ENCODE measurements around the gene SCAF1.

Gene SCAF1

DNA sequence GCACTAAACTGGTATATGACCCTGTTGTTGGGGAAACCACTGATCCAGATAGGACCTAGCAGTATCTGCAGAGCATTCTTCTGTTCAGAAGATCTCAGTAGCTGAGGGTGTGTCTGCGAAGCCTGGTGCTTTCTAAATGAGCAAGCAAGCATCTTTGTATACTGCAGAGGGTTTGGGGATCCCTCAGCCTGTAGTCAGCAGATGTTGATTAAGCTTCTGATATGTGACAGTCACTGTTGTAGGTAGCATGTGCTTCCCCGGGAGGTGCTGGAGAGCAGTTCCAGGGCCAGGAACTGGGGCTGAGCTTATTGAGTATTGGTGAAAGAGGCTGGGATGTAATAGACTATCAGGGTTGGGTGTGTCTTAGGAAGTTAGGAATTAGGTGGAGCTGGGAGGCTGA, 1.5 kb downstream of the SCAF1 start:
- DNase-seq (ENCODE audit: low read depth in 2 of 2): no peak

DNA sequence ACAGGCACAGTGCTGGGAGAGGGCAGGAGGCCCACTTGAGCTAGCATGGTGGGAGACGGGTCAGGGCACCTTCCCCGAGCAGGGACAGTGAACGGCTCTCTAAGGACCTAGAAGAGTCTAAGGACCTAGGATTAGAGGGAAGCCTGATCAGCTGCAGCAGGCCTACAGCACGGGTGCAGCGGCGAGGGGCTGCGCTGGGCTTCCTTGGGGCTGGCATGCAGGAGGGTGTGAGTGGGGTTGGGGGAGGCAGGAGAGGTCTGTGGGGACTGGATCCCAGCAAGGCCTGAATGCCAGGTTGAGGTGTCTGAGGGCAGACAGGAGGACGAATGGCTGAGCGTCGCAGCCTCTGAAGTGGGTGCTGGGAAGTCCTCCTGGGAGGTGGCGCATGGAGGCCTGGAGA, 3.6 kb downstream of the SCAF1 start:
- DNase-seq (ENCODE audit: low read depth in 2 of 2): no peak

DNA sequence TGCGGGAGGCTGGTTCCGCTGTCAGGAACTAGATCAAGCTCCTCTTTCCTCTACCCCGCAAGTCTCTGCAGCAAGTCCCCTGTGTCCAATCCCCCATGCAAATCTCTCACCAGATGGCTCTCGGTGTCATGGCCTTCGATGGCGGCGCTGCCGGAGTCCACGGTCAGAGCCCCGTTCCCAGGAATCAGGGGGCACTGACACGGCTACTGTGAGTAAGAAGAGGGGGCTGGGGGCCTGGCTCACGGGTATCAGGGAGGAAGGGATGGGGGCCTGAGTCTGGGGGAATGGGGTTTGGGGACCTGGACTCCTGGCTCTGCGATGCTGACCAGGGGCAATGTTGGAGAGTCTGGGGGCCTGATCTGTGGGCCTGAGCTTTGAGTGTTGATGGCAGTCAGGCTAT, 4.0 kb downstream of the SCAF1 start:
- DNase-seq (ENCODE audit: low read depth in 2 of 2): no peak

DNA sequence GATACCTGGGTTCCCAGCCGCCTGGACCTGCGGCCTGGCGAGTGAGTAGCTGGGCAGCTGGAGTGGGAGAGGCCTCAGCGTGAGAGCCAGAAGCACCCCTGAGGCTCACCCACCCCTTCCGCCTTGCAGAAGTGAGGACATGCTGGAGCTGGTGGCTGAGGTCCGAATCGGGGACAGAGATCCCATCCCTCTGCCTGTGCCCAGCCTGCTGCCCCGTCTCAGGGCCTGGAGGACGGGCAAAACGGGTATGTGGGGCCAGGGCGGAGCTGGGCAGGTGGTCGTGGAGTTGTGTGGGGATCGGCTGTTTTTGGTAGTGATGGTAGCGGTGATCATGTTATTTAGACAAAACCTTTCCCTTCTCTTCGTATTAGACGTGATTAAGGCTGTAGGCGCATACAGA, 4.6 kb downstream of the SCAF1 start:
- no peak for DNase-seq (ENCODE audit: low read depth in 2 of 2)

DNA sequence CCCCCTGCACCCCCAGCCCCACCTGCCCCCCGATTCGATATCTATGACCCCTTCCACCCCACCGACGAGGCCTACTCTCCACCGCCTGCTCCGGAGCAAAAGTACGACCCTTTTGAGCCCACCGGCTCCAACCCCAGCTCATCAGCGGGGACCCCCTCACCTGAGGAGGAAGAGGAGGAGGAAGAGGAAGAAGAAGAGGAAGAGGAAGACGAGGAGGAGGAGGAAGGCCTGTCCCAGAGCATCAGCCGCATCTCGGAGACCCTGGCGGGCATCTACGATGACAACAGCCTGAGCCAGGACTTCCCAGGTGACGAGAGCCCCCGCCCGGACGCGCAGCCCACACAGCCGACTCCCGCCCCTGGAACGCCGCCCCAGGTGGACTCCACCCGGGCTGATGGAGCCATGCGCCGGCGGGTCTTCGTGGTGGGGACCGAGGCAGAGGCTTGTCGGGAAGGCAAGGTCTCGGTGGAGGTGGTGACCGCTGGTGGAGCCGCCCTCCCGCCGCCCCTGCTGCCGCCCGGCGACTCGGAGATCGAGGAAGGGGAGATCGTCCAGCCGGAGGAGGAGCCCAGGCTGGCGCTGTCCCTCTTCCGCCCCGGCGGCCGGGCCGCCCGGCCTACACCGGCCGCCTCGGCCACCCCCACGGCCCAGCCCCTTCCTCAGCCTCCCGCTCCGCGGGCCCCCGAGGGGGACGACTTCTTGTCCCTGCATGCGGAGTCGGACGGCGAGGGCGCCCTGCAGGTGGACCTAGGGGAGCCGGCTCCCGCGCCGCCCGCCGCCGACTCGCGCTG, 9.2 kb downstream of the SCAF1 start:
- no peak for DNase-seq (ENCODE audit: low read depth in 2 of 2)

DNA sequence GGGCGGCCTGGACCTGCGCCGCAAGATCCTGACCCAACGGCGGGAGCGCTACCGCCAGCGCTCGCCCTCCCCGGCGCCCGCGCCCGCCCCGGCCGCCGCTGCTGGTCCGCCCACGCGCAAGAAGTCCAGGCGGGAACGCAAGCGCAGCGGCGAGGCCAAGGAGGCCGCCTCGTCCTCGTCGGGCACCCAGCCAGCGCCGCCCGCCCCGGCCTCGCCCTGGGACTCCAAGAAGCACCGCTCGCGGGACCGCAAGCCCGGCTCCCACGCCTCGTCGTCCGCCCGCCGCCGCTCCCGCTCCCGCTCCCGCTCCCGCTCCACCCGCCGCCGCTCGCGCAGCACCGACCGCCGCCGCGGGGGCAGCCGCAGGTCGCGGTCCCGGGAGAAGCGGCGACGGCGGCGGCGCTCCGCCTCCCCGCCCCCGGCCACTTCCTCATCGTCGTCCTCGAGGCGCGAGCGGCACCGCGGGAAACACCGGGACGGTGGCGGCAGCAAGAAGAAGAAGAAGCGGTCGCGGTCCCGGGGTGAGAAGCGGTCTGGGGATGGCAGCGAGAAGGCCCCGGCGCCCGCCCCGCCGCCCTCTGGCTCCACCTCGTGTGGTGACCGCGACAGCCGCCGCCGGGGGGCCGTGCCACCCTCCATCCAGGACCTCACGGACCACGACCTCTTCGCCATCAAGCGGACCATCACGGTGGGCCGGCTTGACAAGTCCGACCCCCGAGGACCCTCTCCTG, 10.0 kb downstream of the SCAF1 start:
- DNase-seq (ENCODE audit: low read depth in 2 of 2): no peak

DNA sequence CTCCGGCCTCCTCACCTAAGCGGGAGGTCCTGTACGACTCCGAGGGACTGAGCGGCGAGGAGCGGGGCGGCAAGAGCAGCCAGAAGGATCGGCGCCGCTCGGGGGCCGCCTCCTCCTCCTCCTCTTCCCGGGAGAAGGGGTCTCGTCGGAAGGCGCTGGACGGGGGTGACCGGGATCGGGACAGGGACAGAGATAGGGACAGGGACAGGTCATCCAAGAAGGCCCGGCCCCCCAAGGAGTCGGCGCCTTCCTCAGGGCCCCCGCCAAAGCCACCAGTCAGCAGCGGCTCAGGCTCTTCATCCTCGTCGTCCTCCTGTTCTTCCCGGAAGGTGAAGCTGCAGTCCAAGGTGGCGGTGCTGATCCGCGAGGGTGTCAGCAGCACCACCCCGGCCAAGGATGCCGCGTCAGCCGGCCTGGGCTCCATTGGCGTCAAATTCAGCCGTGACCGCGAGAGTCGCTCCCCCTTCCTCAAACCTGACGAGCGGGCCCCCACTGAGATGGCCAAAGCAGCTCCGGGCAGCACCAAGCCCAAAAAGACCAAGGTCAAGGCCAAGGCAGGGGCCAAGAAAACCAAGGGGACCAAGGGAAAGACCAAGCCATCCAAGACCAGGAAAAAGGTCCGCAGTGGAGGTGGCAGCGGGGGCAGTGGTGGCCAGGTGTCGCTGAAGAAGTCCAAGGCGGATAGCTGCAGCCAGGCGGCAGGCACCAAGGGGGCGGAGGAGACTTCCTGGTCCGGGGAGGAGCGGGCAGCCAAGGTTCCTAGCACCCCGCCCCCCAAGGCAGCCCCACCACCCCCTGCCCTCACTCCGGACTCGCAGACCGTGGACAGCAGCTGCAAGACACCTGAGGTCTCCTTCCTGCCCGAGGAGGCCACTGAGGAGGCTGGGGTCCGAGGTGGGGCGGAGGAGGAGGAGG, 10.8 kb downstream of the SCAF1 start:
- DNase-seq (ENCODE audit: low read depth in 2 of 2): no peak

DNA sequence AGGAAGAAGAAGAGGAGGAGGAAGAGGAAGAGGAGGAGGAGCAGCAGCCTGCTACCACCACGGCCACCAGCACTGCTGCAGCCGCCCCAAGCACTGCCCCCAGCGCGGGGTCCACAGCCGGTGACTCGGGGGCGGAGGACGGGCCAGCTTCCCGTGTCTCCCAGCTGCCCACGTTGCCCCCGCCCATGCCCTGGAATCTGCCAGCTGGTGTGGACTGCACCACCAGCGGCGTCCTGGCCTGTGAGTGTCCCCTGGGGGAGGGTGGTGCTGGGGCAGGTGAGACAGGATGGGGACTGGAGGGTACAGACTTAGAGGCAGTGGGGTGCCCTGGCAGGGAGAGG, 11.4 kb downstream of the SCAF1 start:
- DNase-seq (ENCODE audit: low read depth in 2 of 2): no peak

DNA sequence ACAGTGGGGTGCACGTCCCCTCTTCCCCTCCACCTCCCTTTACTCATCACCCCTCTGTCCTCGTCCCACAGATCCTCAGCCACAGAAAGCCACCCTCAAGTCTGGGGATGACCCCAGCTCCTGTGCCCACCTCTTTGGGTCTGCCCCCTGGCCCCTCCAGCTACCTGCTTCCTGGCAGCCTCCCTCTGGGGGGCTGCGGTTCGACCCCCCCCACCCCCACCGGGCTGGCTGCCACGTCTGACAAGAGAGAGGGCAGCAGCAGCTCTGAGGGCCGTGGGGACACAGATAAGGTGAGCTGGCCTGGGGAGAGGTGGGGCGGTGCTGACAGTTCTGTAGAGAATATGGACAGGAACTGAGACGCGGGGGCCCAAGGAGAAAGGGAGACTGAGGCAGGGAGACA, 12.6 kb downstream of the SCAF1 start:
- DNase-seq (ENCODE audit: low read depth in 2 of 2): no peak

DNA sequence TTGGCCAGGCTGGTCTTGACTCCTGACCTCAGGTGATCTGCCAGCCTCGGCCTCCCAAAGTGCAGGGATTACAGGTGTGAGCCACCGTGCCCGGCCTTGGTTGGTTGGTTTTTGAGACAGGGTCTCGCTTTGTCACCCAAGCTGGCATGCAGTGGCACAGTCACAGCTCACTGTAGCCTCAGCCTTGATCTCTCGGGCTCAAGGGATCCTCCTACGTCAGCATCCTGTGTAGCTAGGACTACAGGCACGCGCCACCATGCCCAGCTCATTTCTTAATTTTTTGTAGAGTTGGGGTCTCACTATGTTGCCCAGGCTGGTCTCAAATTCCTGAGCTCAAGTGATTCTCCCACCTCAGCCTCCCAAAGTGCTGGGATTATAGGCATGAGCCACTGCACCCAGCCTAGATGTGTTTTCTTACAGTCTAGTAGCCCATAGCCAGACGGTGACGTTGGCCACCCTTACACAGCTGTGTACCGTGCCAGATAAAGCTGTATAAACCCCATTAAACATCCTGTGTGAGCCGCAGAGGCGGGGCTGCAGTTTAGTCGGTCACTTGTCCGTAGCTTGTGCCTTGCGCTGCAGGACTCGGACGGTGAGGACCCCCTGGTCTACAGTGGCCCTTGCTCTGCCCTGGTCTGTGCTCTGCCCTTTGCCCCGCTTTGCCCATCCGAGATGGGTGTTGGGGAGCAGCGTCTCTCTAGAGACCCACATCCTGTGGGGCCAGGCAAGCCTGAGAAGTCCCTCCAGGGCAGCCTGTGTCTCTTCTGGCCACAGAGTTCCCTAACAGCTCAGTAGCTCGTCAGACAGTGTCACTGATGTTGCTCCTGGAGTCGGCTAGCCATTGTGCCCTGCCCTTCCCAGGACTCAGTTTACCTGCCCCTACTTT, 13.8 kb downstream of the SCAF1 start:
- DNase-seq (ENCODE audit: low read depth in 2 of 2): no peak

DNA sequence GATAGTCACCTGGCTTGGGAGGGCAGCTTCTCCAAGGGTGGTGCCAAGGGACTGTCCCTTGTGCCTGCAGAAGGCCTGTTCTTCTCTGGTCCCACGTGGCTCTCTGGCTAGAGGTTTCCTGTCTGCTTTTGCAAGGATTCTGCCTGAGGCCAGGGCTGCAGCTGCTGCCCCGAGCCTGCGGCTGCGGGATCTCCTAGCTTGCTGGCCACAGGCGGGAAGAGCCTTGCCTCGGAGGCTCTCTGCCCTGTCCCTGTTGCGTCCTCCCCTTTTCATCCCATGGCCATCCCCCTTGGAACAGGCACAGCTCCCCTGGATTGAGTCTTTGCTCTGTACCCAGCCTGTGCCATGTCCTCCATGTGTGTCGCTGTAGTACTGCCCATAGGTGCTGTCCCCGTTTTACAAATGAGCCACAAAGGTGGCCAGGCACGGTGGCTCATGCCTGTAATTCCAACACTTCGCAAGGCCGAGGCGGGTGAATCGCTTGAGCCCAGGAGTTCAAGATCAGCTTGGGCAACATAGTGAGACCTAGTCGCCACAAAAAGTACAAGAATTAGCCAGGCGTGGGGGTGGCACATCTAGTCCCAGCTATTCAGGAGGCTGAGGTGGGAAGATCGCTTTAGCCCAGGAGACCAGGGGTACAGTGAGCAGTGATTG, 14.6 kb downstream of the SCAF1 start:
- no peak for DNase-seq (ENCODE audit: low read depth in 2 of 2)

DNA sequence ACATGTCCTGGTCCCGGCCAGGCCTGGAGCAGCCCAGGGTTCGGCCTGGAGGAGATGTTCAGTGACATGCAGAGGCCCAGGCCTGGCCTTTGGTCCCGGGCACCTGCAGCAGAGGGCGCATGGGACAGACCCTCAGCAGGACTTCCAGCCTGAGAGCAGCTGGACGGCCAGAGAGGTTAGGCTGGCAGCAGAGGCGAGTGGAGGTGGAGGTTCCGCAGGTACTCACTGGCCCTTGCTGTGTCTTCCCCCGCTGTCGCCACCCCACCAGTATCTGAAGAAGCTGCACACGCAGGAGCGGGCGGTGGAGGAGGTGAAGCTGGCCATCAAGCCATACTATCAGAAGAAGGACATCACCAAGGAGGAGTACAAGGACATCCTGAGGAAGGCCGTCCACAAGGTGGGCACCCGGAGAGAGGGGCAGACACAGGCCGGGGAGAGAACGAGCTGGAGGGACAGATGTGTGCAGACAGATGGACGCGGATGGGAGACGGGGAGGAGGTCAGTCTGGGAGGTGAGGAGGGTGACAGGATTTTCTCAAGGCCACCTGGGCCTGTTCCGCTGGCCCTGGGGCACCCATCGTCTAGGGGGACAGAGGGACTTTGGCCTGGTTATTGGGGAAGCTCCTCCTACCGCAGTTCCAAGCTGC, 15.6 kb downstream of the SCAF1 start:
- DNase-seq (ENCODE audit: low read depth in 2 of 2): no peak

DNA sequence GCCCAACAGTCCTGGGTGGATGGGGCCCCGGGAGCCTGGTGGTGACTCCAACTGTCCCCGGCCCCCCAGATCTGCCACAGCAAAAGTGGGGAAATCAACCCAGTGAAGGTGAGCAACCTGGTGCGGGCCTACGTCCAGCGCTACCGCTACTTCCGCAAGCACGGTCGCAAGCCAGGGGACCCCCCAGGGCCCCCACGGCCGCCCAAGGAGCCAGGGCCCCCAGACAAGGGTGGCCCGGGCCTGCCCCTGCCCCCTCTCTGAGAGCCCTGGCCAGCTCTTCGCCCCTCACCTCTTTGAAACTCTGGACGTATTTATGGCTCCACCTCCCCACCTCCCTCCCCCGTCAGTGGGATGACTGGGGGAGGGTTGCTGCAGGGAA, 16.1 kb downstream of the SCAF1 start:
- DNase-seq (ENCODE audit: low read depth in 2 of 2): no peak

DNA sequence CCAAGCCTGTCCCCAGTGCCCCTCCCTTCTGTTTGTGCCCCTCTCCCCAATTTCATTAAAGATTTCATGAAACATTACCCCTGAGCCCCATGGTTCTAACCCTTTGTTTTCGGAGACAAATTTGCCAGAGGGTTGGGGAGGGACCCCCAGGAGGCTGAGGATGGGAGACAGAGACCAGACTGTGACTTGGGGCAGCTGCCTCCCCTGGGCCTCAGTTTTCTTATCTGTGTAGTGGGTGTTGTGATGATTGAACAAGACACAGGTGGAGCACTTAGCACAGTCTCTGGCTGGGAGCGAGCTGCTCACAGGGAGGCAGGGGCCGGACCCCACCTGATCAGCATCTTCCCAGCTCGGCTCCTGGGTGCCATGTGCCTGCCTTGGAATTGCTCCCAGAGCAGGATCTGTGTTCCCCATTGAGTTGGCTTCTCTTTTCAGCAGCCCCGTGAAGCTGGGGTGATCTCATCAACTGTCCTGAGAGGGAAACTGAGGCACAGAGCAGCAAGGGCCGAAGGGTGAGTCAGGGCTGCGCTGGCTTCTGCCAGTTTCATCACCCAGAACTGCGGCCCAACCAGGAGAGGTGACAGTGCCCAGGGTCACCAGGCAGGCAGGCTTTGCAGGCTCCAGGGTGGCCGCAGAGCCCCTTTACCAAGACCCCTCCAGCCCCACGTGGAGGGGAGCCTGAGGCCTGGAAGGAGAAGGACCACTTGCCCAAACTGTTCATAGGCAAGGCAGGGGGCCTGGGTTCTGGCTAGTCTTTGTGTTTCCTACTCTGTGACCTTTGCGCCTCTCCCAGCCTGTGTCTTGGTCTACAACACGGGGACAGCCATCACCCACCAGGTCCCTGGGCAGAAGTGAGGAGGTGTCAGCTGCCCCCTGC, 16.8 kb downstream of the SCAF1 start:
- no peak for DNase-seq (ENCODE audit: low read depth in 2 of 2)

DNA sequence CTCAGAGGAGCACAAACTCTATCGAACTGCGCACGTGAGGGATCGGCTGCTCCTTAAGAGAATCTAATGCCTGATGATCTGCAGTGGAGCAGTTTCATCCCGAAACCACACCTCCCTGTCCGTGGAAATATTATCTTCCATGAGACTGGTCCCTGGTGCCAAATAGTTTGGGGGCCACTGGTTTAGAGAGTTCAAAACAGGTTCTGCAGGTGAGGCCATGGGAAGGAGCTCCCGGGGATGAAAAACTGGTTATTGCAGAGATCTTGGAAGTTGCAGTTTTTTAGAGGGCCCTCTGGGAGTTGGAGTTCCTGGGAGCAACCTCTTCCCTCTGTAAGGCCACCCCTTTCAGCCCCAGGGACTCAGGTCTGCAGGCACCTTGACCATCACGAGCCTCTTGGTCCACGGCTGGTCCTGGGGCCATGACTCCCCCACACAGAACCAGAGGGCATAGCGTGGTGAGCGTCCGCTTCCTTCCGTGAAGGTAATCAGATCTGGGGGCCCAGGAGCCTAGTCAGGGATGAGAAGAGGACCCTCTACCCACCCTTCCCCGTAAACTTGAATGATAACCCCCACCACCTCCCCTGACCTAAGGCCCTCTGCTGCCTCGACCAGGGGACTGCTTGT, 18.4 kb downstream of the SCAF1 start:
- DNase-seq (ENCODE audit: low read depth in 2 of 2): no peak

DNA sequence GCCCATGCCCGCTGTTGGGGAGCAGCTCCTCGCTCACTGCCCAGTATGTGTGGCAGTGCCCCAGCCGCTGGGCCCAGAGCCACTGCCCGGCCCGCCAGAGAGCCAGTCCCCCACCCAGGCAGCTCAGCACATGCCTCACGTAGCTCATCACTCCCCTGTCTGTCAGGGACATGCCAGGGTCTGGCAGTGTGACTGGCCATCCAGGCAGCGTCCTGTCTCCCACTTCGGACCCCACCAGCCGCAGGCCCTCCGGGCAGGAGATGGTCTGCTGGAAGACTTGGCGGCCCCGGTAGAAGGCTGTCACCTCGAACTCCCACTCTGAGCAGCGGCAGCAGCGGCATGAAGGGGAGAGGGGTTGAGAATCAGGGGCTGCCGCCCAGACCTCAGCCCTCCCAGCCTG, 20.0 kb downstream of the SCAF1 start:
- DNase-seq (ENCODE audit: low read depth in 2 of 2): no peak

DNA sequence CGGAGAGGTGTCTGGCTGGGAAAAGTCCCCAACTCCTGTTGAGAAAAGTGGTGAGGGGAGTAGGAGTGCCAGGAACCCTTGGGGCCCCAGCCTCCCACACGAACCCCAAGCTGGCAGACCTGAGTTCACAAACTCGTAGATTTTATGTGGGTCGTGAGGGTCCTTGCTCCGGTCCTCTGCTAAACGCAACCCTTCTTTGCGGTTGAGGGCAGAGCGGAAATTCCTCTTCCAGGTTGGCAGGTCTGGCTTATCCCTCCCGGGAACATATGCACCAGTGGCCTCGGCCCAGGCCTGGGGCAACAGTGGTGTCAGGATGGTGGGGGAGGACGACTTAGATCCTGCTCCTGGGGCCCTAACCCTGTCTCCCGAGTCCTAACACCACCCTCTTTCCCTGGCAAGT, 21.2 kb downstream of the SCAF1 start:
- DNase-seq (ENCODE audit: low read depth in 2 of 2): no peak

DNA sequence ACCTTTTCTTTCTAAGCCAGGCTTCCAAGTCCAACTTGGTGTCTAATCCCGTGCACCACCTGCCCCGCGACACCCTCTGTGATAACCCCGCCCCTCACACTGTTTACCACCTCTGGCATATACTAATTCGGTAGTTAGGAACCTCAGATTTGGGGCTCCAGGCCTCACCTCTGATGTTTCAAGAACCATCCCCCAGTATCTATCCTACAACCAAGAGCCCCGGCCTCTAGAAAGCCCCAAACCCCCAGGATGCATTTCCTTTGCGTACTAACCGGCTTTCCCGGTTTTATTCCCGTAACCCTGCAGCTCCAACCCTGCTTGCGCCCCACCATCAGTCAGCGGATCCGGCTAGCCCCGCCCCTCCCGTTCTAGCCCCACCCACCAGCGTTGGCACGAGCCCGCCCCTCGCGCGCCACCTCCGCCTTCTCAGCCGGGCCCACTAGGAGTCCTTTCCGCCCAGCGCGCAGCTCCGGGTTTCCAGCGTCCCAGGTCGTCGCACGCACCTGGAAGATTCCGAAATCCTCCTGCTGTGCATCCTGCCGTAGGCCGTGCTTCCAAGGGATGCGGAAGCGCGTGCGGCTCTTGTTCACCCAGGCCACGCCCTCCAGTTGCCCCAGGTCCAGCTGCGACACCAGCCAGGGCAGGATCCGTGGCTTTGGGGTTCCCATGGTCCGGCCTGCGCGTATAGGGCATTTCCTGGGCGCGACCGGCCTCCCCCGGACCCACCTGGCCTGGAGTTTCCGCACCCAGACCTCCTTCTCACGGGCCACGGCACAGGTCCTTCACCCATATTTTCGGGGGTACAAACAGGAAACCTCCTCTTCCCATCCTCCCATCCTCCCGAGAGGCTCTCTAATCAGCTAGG, 22.4 kb downstream of the SCAF1 start:
- peak; percentile 81 to 91 for DNase-seq (ENCODE audit: low read depth in 2 of 2)

All from stimulated activated CD4-positive, alpha-beta T cell treated with anti-CD3 and anti-CD28 coated beads, Interleukin-15, amount 100 ng/mL, for 48 hours (primary cell).